Measurements from ENCODE around the gene MS4A18.

- TF ChIP-seq POLR2AphosphoS5 (IDR thresholded peaks at IDR 0.05; ENCODE audit: low read depth, low read length) (no peak), TAF1 (IDR thresholded peaks at IDR 0.05; ENCODE audit: borderline replicate concordance, low read depth, low read length) (no peak)
Observed at GRCh38 chr11:60739114-60739513, 14.6 kb downstream of the MS4A18 start.
